ENCODE results near the gene OR2G3.

DNA sequence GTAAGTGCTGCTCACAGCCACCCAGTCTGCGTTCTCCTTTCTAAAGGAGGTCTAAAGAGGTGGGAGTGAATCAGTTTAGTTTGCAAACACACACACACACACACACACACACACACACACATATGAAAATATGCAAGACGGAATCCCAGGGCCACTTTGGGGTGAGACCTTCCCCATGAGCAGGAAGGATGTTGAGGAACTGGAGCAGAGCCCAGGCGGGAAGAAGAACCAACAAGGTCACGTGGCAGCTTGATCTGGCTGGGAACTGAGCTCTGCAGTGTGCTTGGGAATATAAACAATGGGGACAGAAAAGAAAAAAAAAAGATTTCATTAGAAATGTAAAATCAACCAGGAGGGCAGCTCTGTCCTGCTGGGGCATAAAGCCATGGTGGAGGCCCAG lies 32.6 kb downstream of the OR2G3 start:
- no peak for TF ChIP-seq EP300 (IDR thresholded peaks at IDR 0.05)
- no peak for TF ChIP-seq USF2 (IDR thresholded peaks at IDR 0.05)
- TF ChIP-seq POLR2A (IDR thresholded peaks at IDR 0.05; ENCODE audit: low read length), result no peak
- no peak for TF ChIP-seq RFX5 (IDR thresholded peaks at IDR 0.05)
- TF ChIP-seq EHMT2 (IDR thresholded peaks at IDR 0.05; ENCODE audit: low read depth), result no peak
